RWPE2 (cell line): Measurements from ENCODE around the gene CASTOR1.

Experiments
- ATAC-seq: fragments of 200-7000 bp; cut with Tn5 transposase; 3 replicates; pipeline ENCODE4 v1.9.1; 2021; ENCODE audit warnings: low read depth
- DNase-seq: peaks from one replicate; pipeline ENCODE4 v3.0.0-alpha.2; 2020; ENCODE audit warnings: low spot score
- H3K27ac ChIP-seq: fragments of 450-650 bp; 2 replicates; pipeline ENCODE4 v1.5.1; 2017; ENCODE audit warnings: mild to moderate bottlenecking; ENCODE audit not compliant: poor library complexity, severe bottlenecking
- H3K27me3 ChIP-seq: fragments of 250-450 bp; sonication (Bioruptor Pico); 2 replicates; pipeline ENCODE4 v1.5.1; 2021; ENCODE audit warnings: mild to moderate bottlenecking, moderate library complexity; ENCODE audit not compliant: insufficient read depth, poor library complexity, severe bottlenecking
- H3K36me3 ChIP-seq: fragments of 250-450 bp; sonication (Bioruptor Pico); 2 replicates; pipeline ENCODE4 v1.5.1; 2020; ENCODE audit warnings: low read depth, mild to moderate bottlenecking, moderate library complexity
- H3K4me1 ChIP-seq: fragments of 250-450 bp; sonication (Bioruptor Pico); 2 replicates; pipeline ENCODE4 v1.5.1; 2021; ENCODE audit warnings: mild to moderate bottlenecking, moderate library complexity; ENCODE audit not compliant: insufficient read depth, poor library complexity, severe bottlenecking
- H3K4me3 ChIP-seq: fragments of 250-450 bp; sonication (Bioruptor Pico); 2 replicates; pipeline ENCODE4 v1.5.1; 2021; ENCODE audit warnings: mild to moderate bottlenecking, moderate library complexity; ENCODE audit not compliant: severe bottlenecking
- H3K9me3 ChIP-seq: fragments of 250-450 bp; sonication (Bioruptor Pico); 2 replicates; pipeline ENCODE4 v1.5.1; 2021; ENCODE audit warnings: mild to moderate bottlenecking, moderate library complexity; ENCODE audit not compliant: severe bottlenecking
- CTCF ChIP-seq: fragments of 450-650 bp; IDR thresholded peaks from one replicate; pipeline ENCODE4 v1.5.1; 2017; ENCODE audit warnings: mild to moderate bottlenecking, moderate library complexity; ENCODE audit not compliant: poor library complexity, severe bottlenecking

CASTOR1 gene

GRCh38 chr22:30260276-30260675 is 29.0 kb downstream of the CASTOR1 start:
- no peaks in the 10 kb centered on the region for H3K27me3 ChIP-seq
- DNase-seq: no peak
- TF ChIP-seq CTCF: no peak
- H3K4me3 ChIP-seq: no peak overlapping the region
- H3K27ac ChIP-seq: no peak overlapping the region
- peaks cover 3% of the 10 kb centered on the region for H3K4me1 ChIP-seq
- H3K9me3 ChIP-seq: no peaks in the 10 kb centered on the region
- ATAC-seq: no peak
- H3K36me3 ChIP-seq: no peaks in the 10 kb centered on the region

- no peak for TF ChIP-seq CTCF
- Histone ChIP-seq H3K36me3 (no peaks in the 10 kb centered on the region), H3K27me3 (no peaks in the 10 kb centered on the region), H3K4me3 (no peak overlapping the region), H3K27ac (no peak overlapping the region), H3K4me1 (peaks cover 14% of the 10 kb centered on the region), H3K9me3 (no peaks in the 10 kb centered on the region)
- DNase-seq (no peak), ATAC-seq (no peak)
Observed at GRCh38 chr22:30254314-30254713, 35.0 kb downstream of the CASTOR1 start.

GRCh38 chr22:30253205-30253852 is 36.0 kb downstream of the CASTOR1 start:
- H3K27me3 ChIP-seq: no peaks in the 10 kb centered on the region

GRCh38 chr22:30252411-30253204 is 36.7 kb downstream of the CASTOR1 start:
- Histone ChIP-seq H3K27me3 (no peaks in the 10 kb centered on the region), H3K4me3 (no peak overlapping the region), H3K36me3 (no peaks in the 10 kb centered on the region), H3K27ac (peak overlapping the region; percentile 46), H3K9me3 (no peaks in the 10 kb centered on the region), H3K4me1 (peaks cover 14% of the 10 kb centered on the region)
- no peak for DNase-seq
- no peak for ATAC-seq
- TF ChIP-seq CTCF: no peak

More at GRCh38 chr22:30253205-30253852, 36.0 kb downstream of the CASTOR1 start:
- H3K4me1 ChIP-seq: peaks cover 14% of the 10 kb centered on the region
- ATAC-seq (no peak), DNase-seq (no peak)
- no peaks in the 10 kb centered on the region for H3K36me3 ChIP-seq
- H3K27ac ChIP-seq: no peak overlapping the region
- H3K9me3 ChIP-seq: no peaks in the 10 kb centered on the region
- TF ChIP-seq CTCF: no peak
- no peak overlapping the region for H3K4me3 ChIP-seq

GRCh38 chr22:30251711-30252110 is 37.6 kb downstream of the CASTOR1 start:
- H3K4me3 ChIP-seq: no peak overlapping the region
- H3K36me3 ChIP-seq: no peaks in the 10 kb centered on the region
- no peaks in the 10 kb centered on the region for H3K27me3 ChIP-seq
- no peak for DNase-seq
- TF ChIP-seq CTCF: no peak
- ATAC-seq: no peak
- H3K27ac ChIP-seq: peak overlapping the region; percentile 46
- peaks cover 14% of the 10 kb centered on the region for H3K4me1 ChIP-seq
- H3K9me3 ChIP-seq: no peaks in the 10 kb centered on the region
